Stimulated activated CD4-positive, alpha-beta T cell treated with anti-CD3 and anti-CD28 coated beads, Interleukin-4, amount 100 ng/mL, for 1 hour (primary cell): ENCODE results near the gene HERC2.
A peak's percentile ranks its signal among the peaks of the same experiment; 100 is the strongest.
"Not testable (repeated sequence)": the region's sequence is repeated elsewhere in the genome, so short reads cannot be mapped to it uniquely, and the experiment has no call there.

Experiments
- DNase-seq: peaks from one replicate; pipeline ENCODE4 v3.0.0-alpha.2; 2020

HERC2 gene, protein sequence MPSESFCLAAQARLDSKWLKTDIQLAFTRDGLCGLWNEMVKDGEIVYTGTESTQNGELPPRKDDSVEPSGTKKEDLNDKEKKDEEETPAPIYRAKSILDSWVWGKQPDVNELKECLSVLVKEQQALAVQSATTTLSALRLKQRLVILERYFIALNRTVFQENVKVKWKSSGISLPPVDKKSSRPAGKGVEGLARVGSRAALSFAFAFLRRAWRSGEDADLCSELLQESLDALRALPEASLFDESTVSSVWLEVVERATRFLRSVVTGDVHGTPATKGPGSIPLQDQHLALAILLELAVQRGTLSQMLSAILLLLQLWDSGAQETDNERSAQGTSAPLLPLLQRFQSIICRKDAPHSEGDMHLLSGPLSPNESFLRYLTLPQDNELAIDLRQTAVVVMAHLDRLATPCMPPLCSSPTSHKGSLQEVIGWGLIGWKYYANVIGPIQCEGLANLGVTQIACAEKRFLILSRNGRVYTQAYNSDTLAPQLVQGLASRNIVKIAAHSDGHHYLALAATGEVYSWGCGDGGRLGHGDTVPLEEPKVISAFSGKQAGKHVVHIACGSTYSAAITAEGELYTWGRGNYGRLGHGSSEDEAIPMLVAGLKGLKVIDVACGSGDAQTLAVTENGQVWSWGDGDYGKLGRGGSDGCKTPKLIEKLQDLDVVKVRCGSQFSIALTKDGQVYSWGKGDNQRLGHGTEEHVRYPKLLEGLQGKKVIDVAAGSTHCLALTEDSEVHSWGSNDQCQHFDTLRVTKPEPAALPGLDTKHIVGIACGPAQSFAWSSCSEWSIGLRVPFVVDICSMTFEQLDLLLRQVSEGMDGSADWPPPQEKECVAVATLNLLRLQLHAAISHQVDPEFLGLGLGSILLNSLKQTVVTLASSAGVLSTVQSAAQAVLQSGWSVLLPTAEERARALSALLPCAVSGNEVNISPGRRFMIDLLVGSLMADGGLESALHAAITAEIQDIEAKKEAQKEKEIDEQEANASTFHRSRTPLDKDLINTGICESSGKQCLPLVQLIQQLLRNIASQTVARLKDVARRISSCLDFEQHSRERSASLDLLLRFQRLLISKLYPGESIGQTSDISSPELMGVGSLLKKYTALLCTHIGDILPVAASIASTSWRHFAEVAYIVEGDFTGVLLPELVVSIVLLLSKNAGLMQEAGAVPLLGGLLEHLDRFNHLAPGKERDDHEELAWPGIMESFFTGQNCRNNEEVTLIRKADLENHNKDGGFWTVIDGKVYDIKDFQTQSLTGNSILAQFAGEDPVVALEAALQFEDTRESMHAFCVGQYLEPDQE (N-terminal part only)

DNA sequence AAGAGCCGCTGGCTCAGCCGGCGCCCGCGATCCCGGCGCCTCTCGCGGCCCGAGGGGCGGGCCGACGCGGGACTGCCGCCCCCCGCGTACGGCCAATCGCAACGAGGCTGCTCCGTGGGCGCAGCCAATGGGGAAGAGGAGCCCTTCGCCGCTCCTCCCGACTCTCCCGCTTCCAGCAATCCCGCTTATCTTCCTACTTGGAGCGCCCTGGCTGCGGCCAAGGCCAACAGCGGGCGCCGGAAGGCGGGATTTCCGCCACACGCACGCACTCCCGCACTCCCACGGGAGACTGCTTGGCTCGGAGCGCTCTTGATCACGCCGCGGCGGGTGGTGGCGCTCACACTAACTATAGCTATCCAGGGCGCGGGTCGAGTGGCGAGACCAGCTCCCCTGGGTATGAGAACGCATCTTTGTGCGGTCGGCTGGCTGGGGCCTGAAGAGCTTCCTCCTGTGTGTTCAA, at the start of gene HERC2:
TSS of gene HERC2 (minus strand) at position 51 of the 460 bp plus-strand sequence. CDS start 746 bp downstream, outside the sequence.
- DNase-seq, result not testable (repeated sequence)

DNA sequence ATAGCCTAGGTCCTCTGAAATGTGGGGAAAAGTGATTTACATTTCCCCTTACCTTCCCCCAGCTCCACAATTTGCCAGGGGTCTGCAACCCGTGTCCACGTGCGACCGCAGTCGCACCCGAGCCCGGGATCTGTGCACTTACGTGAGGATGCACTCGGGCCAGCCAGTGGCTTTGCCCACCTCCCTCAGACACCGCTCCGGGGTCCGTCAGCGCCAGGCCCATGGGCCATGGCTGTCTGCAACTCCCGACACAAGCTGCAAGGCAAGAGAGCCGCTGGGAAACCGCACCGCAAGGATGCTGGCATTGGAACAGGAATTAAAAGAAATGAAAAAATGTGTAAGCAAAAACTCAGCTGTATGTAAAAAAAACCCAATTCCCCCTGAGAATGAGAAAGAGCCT, 43.5 kb upstream of the HERC2 start:
- not testable (repeated sequence) for DNase-seq

DNA sequence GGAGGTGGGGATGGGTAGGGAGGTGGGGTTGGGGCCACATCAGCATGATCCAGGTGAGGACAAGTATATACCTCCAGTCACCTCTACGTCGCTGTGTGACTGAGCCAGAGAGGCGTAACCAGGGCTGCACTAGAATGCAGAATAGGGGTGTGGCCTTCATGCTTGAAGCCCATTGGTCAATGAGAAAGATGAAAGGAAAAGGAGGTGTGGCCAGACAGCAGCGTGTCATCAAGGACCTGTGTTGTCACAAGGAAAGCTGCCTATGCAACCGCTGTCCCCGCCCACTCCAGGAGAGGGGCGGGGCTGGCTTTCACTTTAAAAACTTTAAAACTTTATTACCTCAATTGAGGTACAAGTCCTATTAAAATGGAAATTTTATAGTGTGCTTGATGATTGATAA, 36.0 kb upstream of the HERC2 start, which contains the start of gene GOLGA6L24:
TSS of gene GOLGA6L24 (minus strand) at position 101 of the 400 bp plus-strand sequence. CDS start at position 40, 61 bp downstream.
- DNase-seq, result not testable (repeated sequence)

DNA sequence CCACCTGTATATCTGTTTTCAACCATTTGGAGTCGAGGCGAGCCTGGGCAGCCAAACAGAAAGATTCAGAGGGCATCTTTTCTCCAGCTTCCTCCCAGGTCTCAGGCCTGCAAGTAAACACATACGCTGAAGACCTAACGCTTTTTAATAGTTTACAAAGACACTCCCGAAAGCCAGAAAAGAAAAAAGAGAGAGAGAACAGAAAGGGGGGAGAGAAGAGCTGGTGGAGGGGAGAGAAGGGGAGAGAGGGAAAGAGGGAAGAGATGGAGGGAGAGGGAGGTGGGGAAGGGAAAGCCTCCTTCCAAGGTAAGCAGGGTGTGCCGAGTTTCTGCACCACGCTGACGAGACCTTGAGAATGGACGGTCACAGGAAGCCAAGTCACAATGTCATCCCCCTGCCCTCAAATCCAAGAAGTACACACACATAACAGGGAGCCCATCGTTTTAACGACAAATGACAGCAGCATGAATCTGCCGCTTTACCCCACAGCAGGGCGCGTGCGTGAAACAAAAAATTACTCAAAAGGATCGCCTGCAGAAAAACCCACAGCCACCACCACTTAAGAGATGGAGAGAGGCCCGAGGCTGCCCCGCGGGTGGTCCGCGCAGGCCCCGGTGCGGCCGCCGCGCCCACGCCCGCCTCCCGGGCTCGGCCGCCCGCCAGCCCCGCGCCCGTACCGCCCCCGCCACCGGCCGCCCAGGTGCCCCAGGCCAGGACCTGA, 461 bp downstream of the HERC2 start:
- DNase-seq, result peak; percentile 18

DNA sequence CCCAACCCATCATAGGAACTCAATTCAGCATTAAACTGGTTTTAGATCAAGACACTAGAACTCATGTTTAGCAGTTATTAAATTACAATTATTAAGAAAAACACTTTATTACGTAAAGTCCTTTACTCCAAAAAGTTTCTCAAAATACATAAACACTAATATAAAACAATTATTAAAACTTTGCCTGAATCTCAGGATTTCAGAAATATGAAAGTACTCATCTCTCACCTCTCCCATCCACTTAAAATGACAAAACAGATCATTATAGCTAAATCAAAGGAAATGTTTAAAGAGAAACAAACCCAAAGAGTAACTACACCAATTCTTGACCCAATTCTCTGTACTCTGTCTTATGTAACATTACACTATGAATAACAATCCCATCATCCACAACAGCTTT, 2.3 kb downstream of the HERC2 start:
- not testable (repeated sequence) for DNase-seq

DNA sequence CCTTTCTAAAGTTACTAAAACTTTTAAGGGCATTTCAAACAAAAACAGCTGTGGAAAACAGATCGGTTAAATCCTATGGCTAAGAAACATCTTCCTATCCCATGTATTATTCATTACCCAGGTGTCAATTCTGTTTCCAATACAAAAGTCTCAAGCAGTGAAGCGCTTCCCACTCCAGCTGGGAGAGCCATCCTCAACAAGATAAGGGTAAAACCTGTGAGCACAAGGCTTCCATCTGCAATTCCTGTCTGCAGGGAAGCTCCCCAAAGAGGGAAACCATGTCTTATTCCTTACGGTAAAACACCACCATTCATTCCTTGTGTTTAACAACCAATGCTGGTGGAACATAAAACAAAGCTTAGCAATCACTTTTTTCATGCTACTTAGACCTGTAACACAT, 3.2 kb downstream of the HERC2 start:
- not testable (repeated sequence) for DNase-seq

DNA sequence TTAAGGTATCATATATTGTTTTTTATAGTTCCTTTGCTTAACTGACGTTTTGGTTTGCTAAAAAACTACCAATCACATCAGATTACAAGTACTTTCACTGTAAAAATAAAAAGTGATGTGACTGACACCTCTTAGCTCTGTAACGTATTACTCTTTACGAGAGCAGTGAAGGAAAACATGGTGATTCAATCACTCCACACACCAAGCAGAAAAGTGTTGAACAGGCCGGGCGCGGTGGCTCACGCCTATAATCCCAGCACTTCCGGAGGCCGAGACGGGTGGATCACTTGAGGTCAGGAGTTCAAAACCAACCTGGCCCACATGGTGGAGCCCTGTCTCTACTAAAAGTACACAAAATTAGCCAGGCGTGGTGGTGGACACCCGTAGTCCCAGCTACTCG, 3.9 kb downstream of the HERC2 start:
- DNase-seq, result not testable (repeated sequence)

DNA sequence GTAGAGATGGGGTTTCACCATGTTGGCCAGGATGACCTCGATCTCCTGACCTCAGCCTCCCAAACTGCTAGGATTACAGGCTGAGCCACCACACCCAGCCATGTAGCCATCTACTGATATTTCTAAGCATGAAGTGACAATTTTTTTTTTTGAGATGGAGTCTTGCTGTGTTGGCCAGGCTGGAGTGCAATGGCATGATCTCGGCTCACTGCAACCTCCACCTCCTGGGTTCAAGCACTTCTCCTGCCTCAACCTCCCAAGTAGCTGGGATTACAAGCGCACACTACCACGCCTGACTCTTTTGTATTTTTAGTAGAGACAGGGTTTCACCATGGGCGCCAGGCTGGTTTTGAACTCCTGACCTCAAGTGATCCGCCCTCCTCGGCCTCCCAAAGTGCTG, 5.0 kb downstream of the HERC2 start:
- not testable (repeated sequence) for DNase-seq

DNA sequence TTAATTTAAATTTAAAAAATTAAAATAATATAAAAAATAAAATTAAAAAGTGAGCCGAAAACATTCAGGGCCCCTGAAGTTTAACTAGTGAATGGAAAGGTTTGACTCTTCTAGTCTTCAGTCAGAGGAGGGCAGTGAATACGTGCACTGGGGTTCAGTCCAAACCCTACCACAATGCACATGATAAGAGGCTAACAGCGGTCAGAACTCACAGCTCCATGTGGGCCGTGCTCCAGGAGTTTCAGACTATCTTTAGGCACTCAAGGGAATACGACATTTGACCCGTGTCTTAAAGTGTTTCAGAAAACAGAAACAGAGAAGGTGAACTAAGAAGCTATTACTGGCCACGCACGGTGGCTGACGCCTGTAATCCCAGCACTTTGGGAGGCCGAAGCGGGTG, 11.5 kb downstream of the HERC2 start:
- not testable (repeated sequence) for DNase-seq

DNA sequence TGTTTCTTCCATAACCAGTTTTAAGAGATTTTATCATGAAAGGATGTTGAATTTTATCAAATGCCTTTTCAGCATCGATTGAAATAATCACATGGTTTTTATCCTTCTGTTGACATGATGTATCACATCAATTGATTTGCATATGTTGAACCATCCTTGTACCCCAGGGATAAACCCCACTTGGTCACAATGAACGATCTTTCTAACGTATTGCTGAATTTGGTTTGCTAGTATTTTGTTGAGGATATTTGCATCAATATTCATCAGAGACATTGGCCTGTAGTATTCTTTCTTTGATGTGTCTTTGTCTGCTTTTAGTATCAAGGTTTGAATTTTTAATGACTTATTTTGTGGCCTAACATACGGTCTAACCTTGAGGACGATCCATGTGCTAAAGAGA, 13.3 kb downstream of the HERC2 start:
- not testable (repeated sequence) for DNase-seq

DNA sequence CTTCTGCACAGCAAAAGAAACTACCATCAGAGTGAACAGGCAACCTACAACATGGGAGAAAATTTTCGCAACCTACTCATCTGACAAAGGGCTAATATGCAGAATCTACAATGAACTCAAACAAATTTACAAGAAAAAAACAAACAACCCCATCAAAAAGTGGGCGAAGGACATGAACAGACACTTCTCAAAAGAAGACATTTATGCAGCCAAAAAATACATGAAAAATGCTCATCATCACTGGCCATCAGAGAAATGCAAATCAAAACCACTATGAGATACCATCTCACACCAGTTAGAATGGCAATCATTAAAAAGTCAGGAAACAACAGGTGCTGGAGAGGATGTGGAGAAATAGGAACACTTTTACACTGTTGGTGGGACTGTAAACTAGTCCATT, 16.3 kb downstream of the HERC2 start:
- DNase-seq, result not testable (repeated sequence)

DNA sequence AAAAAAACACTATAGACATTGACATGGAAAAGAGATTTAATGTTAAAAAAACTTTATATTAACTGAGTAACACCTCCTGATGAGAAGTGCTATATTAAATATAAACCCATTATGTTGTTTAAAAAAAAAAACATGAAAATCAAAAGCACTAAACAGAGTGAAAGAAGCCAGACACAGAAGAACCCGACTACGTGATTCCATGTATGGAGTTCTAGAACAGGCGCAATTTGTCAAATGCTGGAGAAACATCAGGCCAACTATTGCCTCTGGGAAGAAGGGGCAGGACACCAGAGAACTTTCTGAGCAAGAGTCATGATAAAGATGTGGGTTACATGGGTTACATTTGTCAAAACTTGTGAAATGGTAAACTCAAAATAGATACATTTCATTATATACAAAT, 24.5 kb downstream of the HERC2 start:
- not testable (repeated sequence) for DNase-seq

DNA sequence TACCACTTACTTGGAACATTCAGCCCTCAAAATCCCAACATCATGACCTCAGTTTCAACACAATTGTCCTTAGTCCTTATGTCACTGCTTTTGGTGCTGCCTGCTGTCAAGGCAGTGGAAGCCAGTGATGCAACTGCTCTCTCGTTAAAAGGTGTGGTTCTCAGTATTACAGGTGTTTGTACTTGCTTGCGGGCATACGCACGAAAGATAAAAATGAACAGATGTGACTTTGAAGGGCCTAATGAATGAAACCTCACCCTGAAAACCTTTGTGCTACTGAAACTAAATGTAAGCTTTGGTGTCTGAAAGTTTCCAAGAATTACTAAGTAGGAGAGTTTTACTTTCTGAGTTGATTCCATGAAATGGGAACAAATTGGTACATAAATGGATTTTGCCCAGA, 25.2 kb downstream of the HERC2 start:
- DNase-seq, result not testable (repeated sequence)

DNA sequence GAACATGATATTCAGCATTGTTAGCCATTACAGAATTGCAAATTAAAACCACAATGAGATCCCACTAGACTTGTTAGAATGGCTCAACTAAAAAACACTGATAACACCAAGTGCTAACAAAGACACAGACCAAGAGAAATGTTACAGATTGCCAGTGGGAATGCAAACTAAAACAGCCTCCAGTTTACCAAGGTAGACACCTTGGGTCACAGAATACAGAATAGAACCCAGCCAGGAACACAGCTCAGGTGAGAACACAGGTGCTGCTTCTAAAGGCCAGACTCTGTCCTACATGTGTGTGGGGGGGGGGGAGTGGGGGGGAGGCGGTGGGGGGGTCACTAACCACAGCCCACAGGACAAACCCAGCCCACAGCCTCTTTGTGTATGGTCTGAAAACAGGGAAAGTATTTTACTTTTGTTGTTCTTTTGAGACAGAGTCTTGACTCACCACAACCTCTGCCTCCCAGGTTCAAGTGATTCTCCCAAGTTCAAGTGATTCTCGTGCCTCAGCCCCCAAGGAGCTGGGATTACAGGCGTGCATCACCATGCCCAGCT, 26.9 kb downstream of the HERC2 start:
- DNase-seq, result not testable (repeated sequence)

DNA sequence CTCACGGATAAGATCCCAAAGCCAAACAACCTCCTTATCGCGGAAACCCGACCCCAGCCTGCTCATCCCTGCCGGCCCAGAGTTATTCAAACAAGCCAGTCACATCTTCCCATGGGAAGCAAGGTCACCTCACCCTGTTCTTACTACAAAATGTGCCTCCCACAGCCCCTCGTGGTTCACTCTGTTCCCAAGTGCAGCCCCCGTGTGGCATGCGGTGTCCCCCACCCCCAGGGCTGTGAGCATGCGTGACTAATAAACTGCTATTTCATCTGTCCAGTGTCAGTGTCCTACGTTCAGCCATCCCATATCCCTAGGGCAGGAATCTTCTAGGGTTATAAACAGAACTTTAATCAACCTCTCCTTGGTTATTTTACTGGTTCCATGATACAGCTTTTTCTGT, 27.4 kb downstream of the HERC2 start:
- DNase-seq, result not testable (repeated sequence)

DNA sequence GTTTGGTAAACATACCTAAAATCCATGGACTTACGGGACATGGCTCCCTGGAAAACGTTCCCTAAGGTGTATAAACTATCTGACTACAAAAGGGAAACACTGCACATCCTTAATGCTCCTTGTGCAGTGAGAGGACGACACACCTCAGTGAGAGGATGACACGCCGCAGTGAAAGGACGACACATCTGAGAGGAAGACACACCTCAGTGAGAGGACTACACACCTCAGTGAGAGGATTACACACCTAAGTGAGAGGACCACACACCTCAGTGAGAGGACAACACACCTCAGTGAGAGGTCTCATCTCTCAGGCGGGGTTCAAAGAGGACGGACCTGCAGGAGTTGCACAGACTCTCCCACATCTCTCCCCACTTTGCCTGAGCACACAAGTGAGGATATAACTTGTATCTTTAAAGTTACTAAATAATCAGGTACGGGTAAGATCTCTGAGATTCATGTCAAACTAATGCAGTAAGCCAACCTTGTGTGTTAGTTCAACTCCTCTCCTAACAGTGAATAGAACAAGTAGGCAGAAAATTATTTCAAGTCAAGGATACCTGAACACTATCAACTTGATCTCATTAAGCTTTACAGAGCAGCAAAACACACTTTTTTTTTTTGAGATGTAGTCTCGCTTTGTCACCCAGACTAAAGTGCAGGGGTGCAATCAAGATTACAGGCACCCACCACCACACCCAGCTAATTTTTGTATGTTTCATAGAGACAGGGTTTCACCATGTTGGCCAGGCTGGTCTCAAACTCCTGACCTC, 32.1 kb downstream of the HERC2 start:
- no peak for DNase-seq

DNA sequence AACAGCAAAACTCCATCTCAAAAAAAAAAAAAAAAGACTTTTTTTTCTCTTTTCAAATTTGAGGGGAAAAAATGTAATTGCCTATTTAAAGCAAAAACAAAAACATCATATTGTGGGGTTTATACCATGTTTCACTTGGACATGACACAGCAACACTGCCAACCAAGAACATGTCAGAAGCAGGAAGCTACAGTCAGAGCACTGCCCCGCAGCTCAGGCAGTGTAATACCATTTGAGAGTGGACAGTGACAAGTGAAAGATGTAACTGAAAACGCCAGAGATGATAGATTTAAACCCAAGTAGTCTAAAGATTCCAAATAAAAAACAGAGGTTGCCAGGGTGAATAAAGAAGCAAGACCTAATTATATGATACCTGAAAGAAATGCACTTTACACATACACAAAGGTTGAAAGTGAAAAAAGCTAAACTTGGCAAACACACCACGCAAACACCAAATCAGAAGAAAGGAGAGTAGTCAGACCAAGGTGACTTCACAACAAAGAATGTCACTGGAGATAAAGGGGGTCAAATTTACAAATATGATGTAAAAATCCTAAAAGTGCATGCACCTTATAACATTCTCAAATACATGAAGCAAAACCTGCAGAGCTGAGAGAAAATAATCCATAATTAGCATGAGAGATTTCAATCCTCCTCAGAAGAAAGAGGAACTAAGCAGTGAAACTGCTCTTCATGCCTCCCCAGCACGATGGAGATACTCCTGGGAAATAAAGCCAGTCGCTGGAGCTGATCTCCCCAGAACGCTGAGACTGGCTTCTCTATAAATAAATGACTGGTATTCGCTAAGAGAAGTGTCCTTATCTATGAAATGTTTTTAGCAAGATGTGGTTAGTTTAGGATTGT, 32.9 kb downstream of the HERC2 start:
- DNase-seq, result not testable (repeated sequence)

DNA sequence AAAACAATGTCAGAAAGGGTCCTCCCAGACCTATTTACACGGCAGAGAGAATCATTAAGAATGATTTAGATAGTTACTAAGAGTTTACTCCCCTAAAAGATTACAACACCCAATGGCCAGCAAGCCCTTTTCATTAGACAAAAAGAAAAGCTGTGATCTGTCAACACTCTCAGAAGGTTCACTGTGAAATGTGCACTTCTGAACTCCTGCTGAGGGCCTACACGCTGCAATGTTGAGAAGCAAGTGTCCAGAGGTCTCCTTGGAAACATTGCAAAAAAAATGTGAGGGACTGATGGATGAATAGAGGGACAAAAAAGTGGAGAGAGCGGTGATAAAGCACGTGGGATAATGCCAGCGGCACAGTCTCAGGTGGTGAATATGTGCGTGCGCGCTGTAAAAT, 35.3 kb downstream of the HERC2 start:
- not testable (repeated sequence) for DNase-seq

DNA sequence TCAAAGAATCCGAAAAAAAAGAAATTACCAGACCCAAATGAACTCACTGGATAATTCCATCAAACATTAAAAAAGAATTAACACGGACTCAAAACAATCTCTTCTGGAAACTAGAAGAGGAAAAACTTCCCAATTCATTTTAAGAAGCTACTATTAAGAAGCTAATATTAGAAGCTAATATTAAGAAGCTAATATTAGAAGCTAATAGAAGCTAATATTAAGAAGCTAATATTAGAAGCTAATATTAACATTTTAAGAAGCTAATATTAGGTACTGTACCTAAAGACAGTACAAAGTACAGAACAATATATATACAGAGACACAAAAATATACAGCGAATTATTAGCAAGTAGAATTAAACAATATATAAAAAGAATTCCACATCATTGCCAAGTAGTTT, 35.9 kb downstream of the HERC2 start:
- no peak for DNase-seq

DNA sequence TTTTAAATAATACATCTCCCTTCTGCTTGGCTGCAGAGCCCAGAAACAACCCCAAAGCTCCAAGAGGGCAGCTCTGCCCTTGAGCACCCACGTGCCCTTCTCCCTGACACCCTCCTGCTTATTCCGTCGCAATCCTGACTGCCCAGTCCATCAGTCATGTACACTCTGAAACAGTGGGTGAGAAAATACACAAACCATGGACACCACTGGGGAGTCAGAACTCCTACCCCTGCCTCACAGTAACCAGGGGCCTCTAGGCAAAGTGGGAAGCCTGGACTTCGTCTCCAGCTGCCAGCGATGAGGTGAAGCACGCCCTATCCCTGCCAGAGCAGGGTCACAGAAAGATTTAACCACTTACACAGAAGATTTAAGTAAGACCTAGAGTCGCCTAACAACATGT, 40.1 kb downstream of the HERC2 start:
- no peak for DNase-seq
